ENCODE results near the gene NPC1.

NPC1 gene

DNA sequence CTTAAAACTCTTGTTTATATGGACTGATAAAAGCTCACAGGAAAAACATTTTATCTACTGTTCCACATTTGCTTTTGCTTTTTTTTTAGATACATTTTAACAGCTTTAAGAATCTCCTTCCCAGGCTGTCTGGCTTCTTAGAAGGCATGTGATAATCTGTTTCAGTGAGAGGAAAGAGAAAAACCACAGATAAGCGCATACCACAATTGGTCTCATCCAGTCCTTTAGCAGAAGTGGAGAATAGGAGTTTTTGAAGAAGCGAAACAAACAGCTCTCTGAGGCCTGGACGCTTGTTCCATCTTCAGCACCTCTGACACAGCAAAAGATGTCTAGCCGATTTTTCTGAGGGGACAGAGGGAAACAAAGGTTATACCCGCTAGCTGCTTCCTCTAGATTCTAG lies 45.4 kb downstream of the NPC1 start:
- TF ChIP-seq POLR2AphosphoS5 (IDR thresholded peaks at IDR 0.05; ENCODE audit: low read depth, low read length) (no peak), POLR2A (IDR thresholded peaks at IDR 0.05; ENCODE audit: low read depth, low read length) (no peak), TAF1 (IDR thresholded peaks at IDR 0.05; ENCODE audit: borderline replicate concordance, low read depth, low read length) (no peak)
- no peak for DNase-seq (ENCODE audit: insufficient read length)
- FAIRE-seq: no peak

DNA sequence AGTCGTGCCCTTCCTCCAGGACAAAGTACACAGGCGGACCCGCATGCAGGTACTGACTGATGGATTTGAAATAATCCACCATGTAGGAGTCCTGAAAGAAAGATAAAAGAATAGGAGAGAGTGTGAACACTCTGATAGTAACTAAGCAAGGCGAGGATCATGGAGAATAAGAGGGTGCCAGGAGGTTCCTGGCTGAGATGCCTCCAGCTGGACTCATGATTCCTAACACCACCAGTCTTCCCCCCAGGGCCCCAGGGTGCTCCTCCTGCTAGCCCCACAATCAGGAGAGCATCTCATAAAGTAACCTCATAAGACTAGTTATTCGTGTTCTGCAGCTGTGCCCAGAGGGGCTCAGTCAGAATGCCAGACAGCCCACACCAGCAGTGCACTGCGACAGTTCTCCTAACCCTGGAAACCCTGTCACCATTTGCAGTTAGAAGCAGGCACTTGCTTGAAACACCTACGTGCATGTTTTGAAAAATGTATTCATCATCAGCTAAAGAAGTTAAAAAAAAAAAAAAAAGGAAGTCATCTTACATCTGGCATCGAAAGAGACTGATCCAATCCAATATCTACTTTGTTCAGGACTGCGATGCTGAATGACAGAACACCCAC lies 46.3 kb downstream of the NPC1 start:
- TF ChIP-seq POLR2AphosphoS5 (IDR thresholded peaks at IDR 0.05; ENCODE audit: low read depth, low read length) (no peak), TAF1 (IDR thresholded peaks at IDR 0.05; ENCODE audit: borderline replicate concordance, low read depth, low read length) (no peak), POLR2A (IDR thresholded peaks at IDR 0.05; ENCODE audit: low read depth, low read length) (no peak)
- FAIRE-seq (no peak), DNase-seq (ENCODE audit: insufficient read length) (no peak)

DNA sequence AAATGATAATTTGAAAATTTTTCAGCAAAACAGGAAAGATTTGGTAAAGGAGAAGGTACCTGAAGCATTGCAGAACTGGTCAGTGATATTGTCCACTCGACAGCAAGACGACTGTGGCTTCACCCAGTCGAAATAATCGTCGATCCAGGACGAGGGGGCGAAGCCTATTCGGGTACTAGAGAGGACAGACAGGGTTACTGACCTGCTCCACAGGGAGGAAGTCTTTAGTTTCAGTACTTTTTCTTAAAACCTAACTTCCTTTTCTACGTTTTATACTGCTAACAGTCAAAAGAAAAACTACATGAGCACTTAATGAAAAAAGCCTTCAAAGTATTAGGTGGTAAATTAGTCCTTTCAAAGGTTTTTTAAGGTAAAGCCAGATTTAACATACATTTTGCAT lies 47.0 kb downstream of the NPC1 start:
- DNase-seq (ENCODE audit: insufficient read length) (no peak), FAIRE-seq (no peak)
- no peak for TF ChIP-seq TAF1 (IDR thresholded peaks at IDR 0.05; ENCODE audit: borderline replicate concordance, low read depth, low read length)
- TF ChIP-seq POLR2A (IDR thresholded peaks at IDR 0.05; ENCODE audit: low read depth, low read length): no peak
- no peak for TF ChIP-seq POLR2AphosphoS5 (IDR thresholded peaks at IDR 0.05; ENCODE audit: low read depth, low read length)

DNA sequence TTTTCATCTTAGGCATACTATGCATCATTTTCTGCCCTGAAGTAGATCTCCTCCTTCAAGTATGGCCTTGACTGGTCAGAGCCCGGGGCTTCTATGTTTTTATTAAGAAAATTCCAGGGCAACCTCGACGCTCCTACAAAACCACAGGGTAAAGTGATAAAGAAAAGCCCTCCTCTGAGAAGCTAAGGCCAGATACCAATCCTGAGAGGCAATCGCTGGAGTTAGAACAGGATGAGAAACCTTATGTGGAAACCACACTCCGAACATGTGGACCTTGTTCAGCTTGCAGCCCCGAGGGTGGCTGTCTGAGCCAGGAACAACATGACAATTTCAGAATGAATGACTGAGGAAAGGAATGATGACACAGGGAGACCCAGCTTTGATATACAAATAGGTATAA lies 47.4 kb downstream of the NPC1 start:
- FAIRE-seq (no peak), DNase-seq (ENCODE audit: insufficient read length) (no peak)
- TF ChIP-seq POLR2AphosphoS5 (IDR thresholded peaks at IDR 0.05; ENCODE audit: low read depth, low read length) (no peak), POLR2A (IDR thresholded peaks at IDR 0.05; ENCODE audit: low read depth, low read length) (no peak), TAF1 (IDR thresholded peaks at IDR 0.05; ENCODE audit: borderline replicate concordance, low read depth, low read length) (no peak)

DNA sequence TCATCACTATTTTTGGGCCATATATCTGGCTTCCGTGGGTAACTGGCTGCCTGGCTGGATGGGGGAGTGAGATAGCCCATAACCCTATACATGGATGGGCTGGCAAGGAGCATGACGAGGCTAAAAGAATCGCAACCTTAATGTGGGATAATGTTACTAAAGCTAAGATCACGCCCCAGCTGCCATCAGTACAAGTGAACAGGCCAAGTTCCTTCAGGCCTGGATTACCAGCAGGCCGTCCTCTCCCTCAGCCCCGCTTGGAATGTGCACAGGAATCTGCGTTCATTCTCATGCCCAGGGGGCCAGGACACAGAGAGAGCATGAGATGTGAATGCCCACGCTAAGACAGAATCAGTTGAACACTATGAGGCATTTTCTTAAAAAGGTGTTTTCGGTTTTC lies 48.3 kb downstream of the NPC1 start:
- TF ChIP-seq TAF1 (IDR thresholded peaks at IDR 0.05; ENCODE audit: borderline replicate concordance, low read depth, low read length) (no peak), POLR2AphosphoS5 (IDR thresholded peaks at IDR 0.05; ENCODE audit: low read depth, low read length) (no peak), POLR2A (IDR thresholded peaks at IDR 0.05; ENCODE audit: low read depth, low read length) (no peak)
- DNase-seq (ENCODE audit: insufficient read length): no peak
- FAIRE-seq: no peak

DNA sequence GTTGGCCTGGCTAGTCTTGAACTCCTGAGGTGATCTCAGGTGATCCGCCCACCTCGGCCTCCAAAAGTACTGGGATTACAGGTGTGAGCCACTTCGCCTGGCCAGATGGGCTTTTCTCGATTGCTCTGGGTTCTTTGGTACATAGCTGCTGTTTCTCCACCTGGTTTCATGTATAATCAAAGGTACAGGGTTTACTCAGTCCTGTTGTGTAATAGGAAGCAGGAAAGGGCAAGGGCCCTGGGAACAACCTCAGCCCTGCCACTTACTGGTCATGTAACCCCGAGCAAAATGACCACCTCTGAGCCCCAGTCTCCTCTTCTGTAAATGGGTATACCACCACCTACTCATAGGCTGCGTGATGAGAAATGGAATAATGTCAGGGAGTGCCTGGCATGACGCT lies 49.0 kb downstream of the NPC1 start:
- DNase-seq (ENCODE audit: insufficient read length) (no peak), FAIRE-seq (no peak)
- TF ChIP-seq POLR2AphosphoS5 (IDR thresholded peaks at IDR 0.05; ENCODE audit: low read depth, low read length) (no peak), POLR2A (IDR thresholded peaks at IDR 0.05; ENCODE audit: low read depth, low read length) (no peak), TAF1 (IDR thresholded peaks at IDR 0.05; ENCODE audit: borderline replicate concordance, low read depth, low read length) (no peak)

DNA sequence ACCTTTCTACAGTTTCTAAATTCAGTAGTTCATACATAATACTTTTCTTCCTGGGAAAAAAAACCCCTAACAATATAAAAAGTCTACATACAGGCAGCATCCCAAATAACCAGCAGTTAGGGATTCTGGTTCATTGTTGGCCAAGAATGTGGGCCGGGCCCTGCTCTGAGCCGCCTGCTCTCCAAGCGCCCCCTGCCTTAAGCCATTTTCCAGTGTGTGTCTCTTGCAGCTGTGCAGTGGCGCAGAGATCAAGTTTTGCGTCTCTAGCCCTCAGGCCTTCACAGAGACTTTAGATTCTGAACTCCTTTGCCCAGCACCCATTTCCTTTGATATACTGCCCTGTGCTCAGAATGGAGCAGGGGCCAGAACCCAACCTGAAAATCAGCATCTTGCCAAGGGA lies 50.1 kb downstream of the NPC1 start:
- FAIRE-seq (no peak), DNase-seq (ENCODE audit: insufficient read length) (no peak)
- no peak for TF ChIP-seq POLR2A (IDR thresholded peaks at IDR 0.05; ENCODE audit: low read depth, low read length)
- no peak for TF ChIP-seq POLR2AphosphoS5 (IDR thresholded peaks at IDR 0.05; ENCODE audit: low read depth, low read length)
- TF ChIP-seq TAF1 (IDR thresholded peaks at IDR 0.05; ENCODE audit: borderline replicate concordance, low read depth, low read length): no peak

DNA sequence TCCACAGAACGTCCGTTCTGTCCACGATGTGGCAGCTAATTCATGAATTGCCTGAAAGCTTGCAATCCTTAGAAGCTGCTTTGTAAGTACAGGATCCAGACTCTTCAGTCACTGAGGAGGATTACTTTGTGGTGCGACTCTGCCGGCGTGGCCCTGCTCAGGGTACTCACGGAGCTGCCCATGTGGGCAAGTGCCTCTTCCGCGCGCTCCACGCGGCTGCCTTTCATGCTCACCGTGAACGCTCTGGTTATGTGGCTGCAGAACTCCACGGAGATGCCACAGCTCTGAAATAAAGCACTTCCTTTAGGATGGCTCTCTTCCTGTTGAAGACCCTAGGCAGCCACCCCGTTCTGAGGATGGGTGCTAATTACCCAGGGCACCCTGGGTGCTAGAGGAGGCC lies 52.0 kb downstream of the NPC1 start:
- TF ChIP-seq POLR2AphosphoS5 (IDR thresholded peaks at IDR 0.05; ENCODE audit: low read depth, low read length): no peak
- no peak for FAIRE-seq
- DNase-seq (ENCODE audit: insufficient read length): no peak

DNA sequence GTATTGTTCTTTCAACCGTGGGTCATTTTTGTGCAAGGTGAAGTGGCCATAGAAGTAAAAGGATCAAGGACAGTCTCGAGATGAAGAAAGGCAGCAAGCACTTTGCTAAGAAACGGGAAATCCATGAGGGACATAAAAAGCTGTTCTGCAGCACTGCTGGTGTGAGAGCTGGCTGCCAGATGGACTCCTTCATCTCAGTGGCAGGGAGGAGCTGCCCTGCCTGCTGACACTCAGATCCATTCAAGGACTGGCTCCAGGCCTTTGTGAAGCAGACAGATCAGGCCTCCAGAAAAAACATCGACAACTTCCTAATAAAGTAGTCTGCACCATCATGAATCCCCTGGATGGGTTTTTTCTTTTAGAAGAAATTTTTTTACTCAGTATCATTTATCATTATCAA lies 53.5 kb downstream of the NPC1 start:
- TF ChIP-seq POLR2A (IDR thresholded peaks at IDR 0.05; ENCODE audit: low read depth, low read length) (no peak), TAF1 (IDR thresholded peaks at IDR 0.05; ENCODE audit: borderline replicate concordance, low read depth, low read length) (no peak), POLR2AphosphoS5 (IDR thresholded peaks at IDR 0.05; ENCODE audit: low read depth, low read length) (no peak)
- FAIRE-seq (no peak), DNase-seq (ENCODE audit: insufficient read length) (no peak)

DNA sequence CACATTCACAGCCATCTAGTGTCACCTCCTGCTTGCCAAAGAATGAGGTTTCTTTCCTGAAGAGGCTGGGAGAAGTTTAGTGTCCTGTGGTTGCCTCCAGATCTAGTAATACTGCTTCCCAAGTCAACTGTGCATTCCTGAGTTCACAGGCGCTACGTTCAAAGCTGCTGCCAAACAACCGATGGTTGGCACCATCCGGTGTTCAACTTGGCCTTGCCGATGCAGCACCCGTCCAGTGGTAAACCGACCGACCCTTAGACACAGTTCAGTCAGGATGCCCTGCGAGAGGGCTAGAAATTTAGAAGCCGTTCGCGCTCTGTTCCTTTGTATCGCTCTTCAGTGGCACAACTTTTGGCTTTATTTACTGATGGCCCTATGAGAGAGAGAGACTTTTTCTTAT lies 54.4 kb downstream of the NPC1 start:
- DNase-seq (ENCODE audit: insufficient read length): no peak
- TF ChIP-seq POLR2AphosphoS5 (IDR thresholded peaks at IDR 0.05; ENCODE audit: low read depth, low read length): no peak
- no peak for TF ChIP-seq TAF1 (IDR thresholded peaks at IDR 0.05; ENCODE audit: borderline replicate concordance, low read depth, low read length)
- no peak for TF ChIP-seq POLR2A (IDR thresholded peaks at IDR 0.05; ENCODE audit: low read depth, low read length)
- FAIRE-seq: no peak

DNA sequence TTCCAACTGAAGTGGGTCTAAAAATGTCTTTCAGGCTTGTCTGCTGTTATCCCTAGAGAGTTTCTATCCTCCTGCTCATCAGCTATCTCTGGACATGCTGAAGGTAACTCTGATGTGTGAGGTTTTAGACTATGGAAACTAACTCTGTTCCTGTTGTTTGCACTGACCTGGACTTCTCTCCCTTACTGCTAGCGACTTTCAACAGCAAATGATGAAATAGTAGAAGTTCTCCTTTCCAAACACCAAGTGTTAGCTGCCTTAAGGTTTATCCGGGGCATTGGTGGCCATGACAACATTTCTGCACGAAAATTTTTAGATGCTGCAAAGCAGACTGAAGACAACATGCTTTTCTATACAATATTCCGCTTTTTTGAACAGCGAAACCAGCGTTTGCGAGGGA lies 56.1 kb downstream of the NPC1 start:
- FAIRE-seq: no peak
- DNase-seq (ENCODE audit: insufficient read length): no peak
- TF ChIP-seq POLR2A (IDR thresholded peaks at IDR 0.05; ENCODE audit: low read depth, low read length): no peak
- TF ChIP-seq TAF1 (IDR thresholded peaks at IDR 0.05; ENCODE audit: borderline replicate concordance, low read depth, low read length): no peak
- TF ChIP-seq POLR2AphosphoS5 (IDR thresholded peaks at IDR 0.05; ENCODE audit: low read depth, low read length): no peak

DNA sequence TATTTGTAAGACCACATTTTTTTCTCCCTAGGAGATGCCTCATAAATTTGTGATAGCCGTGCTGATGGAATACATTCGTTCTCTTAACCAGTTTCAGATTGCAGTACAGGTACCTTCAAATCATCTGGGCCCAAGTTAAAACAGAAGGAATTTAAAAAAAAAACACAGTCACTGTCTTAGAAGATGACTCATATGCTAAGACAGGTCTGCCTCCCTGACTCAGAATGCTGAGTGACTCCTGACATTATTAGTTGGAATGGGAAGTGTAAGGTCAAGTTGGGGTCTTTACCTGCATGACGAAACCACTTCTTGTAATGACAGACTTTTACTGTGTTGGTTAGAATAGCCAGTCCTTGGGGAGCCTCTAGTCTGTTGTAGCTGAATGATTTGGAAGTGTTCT lies 56.7 kb downstream of the NPC1 start:
- no peak for FAIRE-seq
- no peak for DNase-seq (ENCODE audit: insufficient read length)
- TF ChIP-seq POLR2AphosphoS5 (IDR thresholded peaks at IDR 0.05; ENCODE audit: low read depth, low read length) (no peak), TAF1 (IDR thresholded peaks at IDR 0.05; ENCODE audit: borderline replicate concordance, low read depth, low read length) (no peak), POLR2A (IDR thresholded peaks at IDR 0.05; ENCODE audit: low read depth, low read length) (no peak)
